PC-9 (cell line): ENCODE data around the gene XRCC5. TPM values are rescaled to one million over a fixed set of nuclear protein-coding genes. Genes with fewer than 3 reads are reported as not detected.
A peak's percentile ranks its signal among the peaks of the same experiment; 100 is the strongest.

ENCODE experiments used
- BruUV-seq: library from RNA; stranded (reverse); fragments of 400-500 nt; replicated peaks from 2 replicates; lab custom pipeline; 2021; lab: Mats Ljungman, UMichigan
- CTCF ChIA-PET: fragments of 300-600 bp; sonication (Branson Sonifier 250); formaldehyde crosslinking; loops from one replicate; lab custom pipeline; 2022; ENCODE audit warnings: antibody characterized with exemption; lab: Charles Lee
- POLR2A ChIA-PET: fragments of 300-600 bp; sonication (Branson Sonifier 250); formaldehyde crosslinking; loops from one replicate; lab custom pipeline; 2022; ENCODE audit warnings: antibody characterized with exemption; ENCODE audit not compliant: unreplicated experiment; lab: Charles Lee
- DNase-seq, 2 experiments: peaks; one replicate each; pipeline versions ENCODE4 v3.0.0 to v3.0.0-alpha.2; 2015 to 2022; ENCODE audit warnings: mixed read lengths in 1 of 2
- H2AFZ ChIP-seq: fragments of 200-600 bp; sonication (generic); 2 replicates; pipeline ENCODE4 v1.8.1; 2017; ENCODE audit warnings: antibody characterized with exemption
- H3F3A ChIP-seq: fragments of 200-600 bp; sonication (generic); 2 replicates; pipeline ENCODE4 v1.8.1; 2017; ENCODE audit warnings: antibody characterized with exemption, mild to moderate bottlenecking, low read depth; ENCODE audit not compliant: insufficient read depth
- H3K27ac ChIP-seq: fragments of 200-600 bp; sonication (generic); 2 replicates; pipeline ENCODE4 v1.6.1; 2016; ENCODE audit warnings: mixed run types
- H3K27me3 ChIP-seq: fragments of 200-600 bp; sonication (generic); 2 replicates; pipeline ENCODE4 v1.6.1; 2016; ENCODE audit warnings: low read depth, mixed run types; ENCODE audit not compliant: insufficient read depth
- H3K36me3 ChIP-seq: fragments of 200-600 bp; sonication (generic); 2 replicates; pipeline ENCODE4 v1.6.1; 2016; ENCODE audit warnings: low read depth, mixed run types
- H3K4me1 ChIP-seq: fragments of 200-600 bp; sonication (generic); replicated peaks from 2 replicates; pipeline ENCODE4 v1.6.1; 2016; ENCODE audit warnings: mixed run types; ENCODE audit not compliant: insufficient read depth
- H3K4me2 ChIP-seq: fragments of 200-600 bp; sonication (generic); 2 replicates; pipeline ENCODE4 v1.6.1; 2017; ENCODE audit warnings: mixed run types
- H3K4me3 ChIP-seq: fragments of 200-600 bp; sonication (generic); 2 replicates; pipeline ENCODE4 v1.6.1; 2016; ENCODE audit warnings: mixed run types
- H3K79me2 ChIP-seq: fragments of 200-600 bp; sonication (generic); 2 replicates; pipeline ENCODE4 v1.6.1; 2017; ENCODE audit warnings: low read depth, mixed run types
- H3K9me2 ChIP-seq: fragments of 200-600 bp; sonication (generic); 2 replicates; pipeline ENCODE4 v1.8.1; 2017; ENCODE audit warnings: mild to moderate bottlenecking; ENCODE audit not compliant: insufficient read depth
- H3K9me3 ChIP-seq: fragments of 200-600 bp; sonication (generic); 2 replicates; pipeline ENCODE4 v1.8.1; 2016; ENCODE audit warnings: low read depth; ENCODE audit not compliant: insufficient read depth
- H4K20me1 ChIP-seq: fragments of 200-600 bp; sonication (generic); 2 replicates; pipeline ENCODE4 v1.8.1; 2017; ENCODE audit not compliant: insufficient read depth
- CTCF ChIP-seq: fragments of 200-600 bp; sonication (generic); conservative IDR thresholded peaks from 2 replicates; pipeline ENCODE4 v1.6.1; 2017; ENCODE audit warnings: mixed run types, antibody characterized with exemption, mild to moderate bottlenecking, moderate library complexity
- EZH2 ChIP-seq: fragments of 200-600 bp; sonication (generic); IDR thresholded peaks from 2 replicates; pipeline ENCODE4 v1.8.0; 2017; ENCODE audit warnings: antibody characterized with exemption, low read depth
- intact Hi-C: fragments of 100-400 bp; cut with micrococcal nuclease; formaldehyde crosslinking; loops from one replicate; pipeline ENCODE4 v1.10.0; 2022; ENCODE audit not compliant: unreplicated experiment
- total RNA-seq: library from RNA; stranded (reverse); gene quantifications from 2 replicates; pipeline ENCODE4 v1.2.3, GENCODE V29; 2021

XRCC5 gene
- total RNA-seq, 1 experiment from 2014 or later: 275 TPM

GRCh38 chr2:216114382-216114713 lies 5.2 kb downstream of the XRCC5 start:
- peaks cover 83% of the 10 kb centered on the region for H3K79me2 ChIP-seq
- H3K36me3 ChIP-seq: peaks cover 70% of the 10 kb centered on the region
- TF ChIP-seq CTCF (no peak), EZH2 (no peak)
- H3K4me1 ChIP-seq: peaks cover 19% of the 10 kb centered on the region
- H3K4me2 ChIP-seq: no peak overlapping the region
- peak overlapping the region; percentile 33; the same call in 1 of the 2 replicates for H3K27ac ChIP-seq
- POLR2A ChIA-PET: interaction anchor here (0.5 to 0.8 kb wide), 5 partner anchors 27 to 384 kb away, joined by 3 to 4 read pairs (median 3); partner anchors contain the start of gene RPL37A
- CTCF ChIA-PET: interaction anchor here (0.5 to 0.9 kb wide), 6 partner anchors 23 to 1689 kb away, joined by 3 to 5 read pairs (median 3); partner anchors contain the start of genes PECR and TMEM169
- BruUV-seq: no TSS peak
- H3K9me2 ChIP-seq: no peaks in the 10 kb centered on the region
- H3K9me3 ChIP-seq: no peaks in the 10 kb centered on the region
- no peak for DNase-seq
- intact Hi-C loops: loop anchor here (5.0 kb wide), 2 partner anchors 82 to 383 kb away; partner anchors contain the start of gene RPL37A
- H2AFZ ChIP-seq: no peak overlapping the region
- H3K4me3 ChIP-seq: no peak overlapping the region
- no peaks in the 10 kb centered on the region for H3K27me3 ChIP-seq
- peaks cover 22% of the 10 kb centered on the region for H4K20me1 ChIP-seq
- H3F3A ChIP-seq: peaks cover 49% of the 10 kb centered on the region

- H3K27ac ChIP-seq: peak overlapping the region; percentile 81
- no peaks in the 10 kb centered on the region for H3K27me3 ChIP-seq
- H4K20me1 ChIP-seq: peaks cover 22% of the 10 kb centered on the region
- H3K4me3 ChIP-seq: peak overlapping the region; percentile 76
- ChIA-PET POLR2A (interaction anchor here (0.5 to 0.8 kb wide), 5 partner anchors 26 to 384 kb away, joined by 3 to 4 read pairs (median 3); partner anchors contain the start of gene RPL37A), CTCF (interaction anchor here (0.5 to 0.9 kb wide), 6 partner anchors 23 to 1688 kb away, joined by 3 to 5 read pairs (median 3); partner anchors contain the start of genes PECR and TMEM169)
- peaks cover 75% of the 10 kb centered on the region for H3K36me3 ChIP-seq
- peaks cover 49% of the 10 kb centered on the region for H3F3A ChIP-seq
- no TSS peak for BruUV-seq
- peaks cover 19% of the 10 kb centered on the region for H3K4me1 ChIP-seq
- TF ChIP-seq CTCF (peak; percentile 99), EZH2 (no peak)
- H2AFZ ChIP-seq: peak overlapping the region; percentile 97
- peak overlapping the region; percentile 94 for H3K4me2 ChIP-seq
- DNase-seq: peak; percentile 96 to 98
- H3K9me2 ChIP-seq: no peaks in the 10 kb centered on the region
- H3K9me3 ChIP-seq: no peaks in the 10 kb centered on the region
- peaks cover 78% of the 10 kb centered on the region for H3K79me2 ChIP-seq
- intact Hi-C loops: loop anchor here (5.0 kb wide), 3 partner anchors 42 to 382 kb away; partner anchors contain the start of gene RPL37A
Measured at GRCh38 chr2:216114714-216115531, 5.8 kb downstream of the XRCC5 start.

GRCh38 chr2:216116418-216116817 lies 7.3 kb downstream of the XRCC5 start:
- peaks cover 72% of the 10 kb centered on the region for H3K79me2 ChIP-seq
- intact Hi-C loops: loop anchor here (5.0 kb wide), 1 partner anchor 41 kb away; no protein-coding TSS in a partner anchor
- H3F3A ChIP-seq: peaks cover 37% of the 10 kb centered on the region
- TF ChIP-seq EZH2 (no peak), CTCF (no peak)
- no peak for DNase-seq
- ChIA-PET POLR2A (no interaction called here), CTCF (no interaction called here)
- peaks cover 8% of the 10 kb centered on the region; the same call in 1 of the 2 replicates for H3K4me1 ChIP-seq
- H3K4me3 ChIP-seq: no peak overlapping the region
- H3K9me2 ChIP-seq: no peaks in the 10 kb centered on the region
- H2AFZ ChIP-seq: no peak overlapping the region
- H3K27ac ChIP-seq: no peak overlapping the region
- peaks cover 75% of the 10 kb centered on the region for H3K36me3 ChIP-seq
- H3K27me3 ChIP-seq: no peaks in the 10 kb centered on the region
- no TSS peak for BruUV-seq
- H3K4me2 ChIP-seq: no peak overlapping the region
- no peaks in the 10 kb centered on the region for H3K9me3 ChIP-seq
- peaks cover 20% of the 10 kb centered on the region for H4K20me1 ChIP-seq
